HG03095 (cell line): ENCODE measurements around the gene ADO.

ENCODE experiments used
- ATAC-seq: cut with Tn5 transposase; IDR thresholded peaks from one replicate; pipeline ENCODE4 v1.9.1; 2021; ENCODE audit warnings: moderate library complexity; ENCODE audit not compliant: unreplicated experiment

ADO gene

DNA sequence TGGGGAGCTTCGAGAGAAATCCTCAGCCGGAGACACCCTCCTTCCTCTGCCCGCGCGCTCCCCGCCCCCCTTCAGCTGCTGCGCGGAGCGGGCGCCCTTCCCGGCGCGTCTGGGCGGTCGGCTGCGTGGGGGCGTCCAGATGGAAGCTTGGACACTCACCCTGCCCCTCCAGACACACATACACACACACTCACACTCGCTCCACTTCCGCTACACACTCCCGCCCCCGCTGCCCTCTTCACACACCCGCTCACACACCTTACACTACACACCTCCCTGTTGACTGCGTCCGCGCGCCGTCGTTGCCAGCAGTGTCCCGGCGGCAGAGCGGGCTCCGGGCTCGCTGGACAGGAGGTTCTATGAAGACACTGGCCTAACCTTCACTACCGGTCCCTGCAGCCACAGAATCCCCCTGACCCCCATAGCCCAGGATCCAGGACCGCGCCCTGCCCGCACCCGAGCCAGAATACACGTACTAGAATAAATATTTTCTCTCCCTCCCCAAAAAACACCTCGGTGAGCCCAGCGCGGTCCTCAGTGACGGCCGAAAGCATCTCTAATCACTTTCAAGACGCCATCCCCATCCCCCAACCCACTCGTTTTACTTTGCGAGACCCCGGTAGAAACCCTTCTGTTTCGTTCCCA is 12.7 kb downstream of the ADO start:
- ATAC-seq, result peak; percentile 0

DNA sequence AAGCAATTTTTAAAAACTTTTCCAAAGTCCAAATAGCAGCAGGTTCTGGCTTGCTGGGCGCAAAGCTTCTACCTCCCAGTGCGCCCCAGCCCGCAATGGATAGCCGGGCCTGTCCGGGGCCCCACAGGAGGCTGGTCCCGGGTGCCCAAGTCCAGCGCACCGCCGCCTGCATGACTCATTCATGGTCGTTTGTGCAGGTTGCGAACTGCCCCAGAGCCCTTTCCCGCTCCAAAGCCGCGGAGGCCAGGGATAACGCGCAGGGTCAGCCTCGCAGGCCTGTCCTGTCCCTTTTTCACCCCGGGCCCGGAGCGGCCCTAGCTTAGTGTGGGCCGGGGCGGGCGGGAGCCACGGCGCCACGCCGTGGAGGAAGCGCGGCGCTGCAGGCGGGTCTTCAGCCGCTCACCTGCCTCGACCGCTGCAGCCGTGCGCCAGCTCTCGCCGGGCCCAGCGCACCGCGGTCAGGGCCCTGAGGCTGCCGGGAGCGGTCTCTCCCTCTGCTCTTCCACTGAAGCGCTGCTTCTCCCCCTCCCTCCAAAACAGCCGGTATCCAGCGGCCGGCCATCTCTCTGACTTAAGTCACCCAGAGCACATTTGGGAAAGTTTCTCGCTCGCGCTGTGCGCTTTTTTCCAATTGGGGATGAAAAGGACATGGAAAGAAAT is 13.4 kb downstream of the ADO start:
- ATAC-seq, result peak; percentile 34

DNA sequence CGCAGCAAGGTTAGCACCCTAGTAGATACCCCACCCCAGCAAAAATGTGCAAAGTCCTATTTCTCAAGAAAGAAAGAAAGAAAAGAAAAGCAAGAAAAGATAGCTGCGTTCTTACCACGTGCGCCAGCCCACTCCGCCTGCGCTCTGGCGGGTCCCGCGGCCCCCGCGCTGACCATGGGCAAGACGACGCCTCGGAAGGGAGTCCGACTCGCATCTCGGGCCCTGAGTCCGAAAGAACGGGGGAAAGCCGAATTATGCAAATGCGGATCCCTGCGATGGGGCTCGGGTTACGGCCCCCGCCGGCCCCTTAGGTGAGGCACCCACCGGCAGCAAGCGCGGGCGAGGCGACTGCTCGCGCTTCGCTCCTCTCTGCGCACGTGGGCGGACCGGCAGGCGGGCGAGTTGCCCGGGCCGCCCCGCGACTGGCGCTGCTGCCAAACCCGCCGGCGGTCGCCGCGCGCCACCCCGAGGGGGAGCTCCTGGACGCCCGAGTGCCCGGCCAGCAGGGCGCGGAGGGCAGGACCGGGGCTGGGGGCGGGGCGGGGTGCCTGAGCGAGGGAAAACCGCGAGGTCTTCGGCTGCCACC is 14.0 kb downstream of the ADO start:
- no peak for ATAC-seq

- ATAC-seq, result no peak
These were observed 14.8 kb downstream of the ADO start for GRCh38 chr10:62819141-62819920.

GRCh38 chr10:62820586-62820985 is 16.1 kb downstream of the ADO start:
- ATAC-seq, result no peak

DNA sequence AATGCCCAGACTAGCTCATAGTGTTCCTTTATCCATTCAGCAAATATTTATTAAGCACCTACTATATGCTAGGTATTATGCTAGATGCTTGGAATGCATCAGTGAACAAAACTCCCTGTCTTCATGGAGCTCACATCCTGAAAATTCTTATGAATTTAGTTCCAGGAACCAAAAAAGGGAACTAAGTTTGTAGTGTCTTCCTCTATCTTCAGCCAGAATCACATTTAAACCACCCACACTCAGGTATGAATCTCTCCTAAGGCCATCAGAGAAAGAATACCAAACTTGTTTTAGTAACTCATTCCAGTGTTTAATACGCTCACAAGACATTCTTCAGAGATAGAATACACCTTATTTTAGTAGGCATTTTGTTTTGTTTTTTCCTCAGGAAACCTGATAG is 21.8 kb downstream of the ADO start:
- ATAC-seq, result no peak

DNA sequence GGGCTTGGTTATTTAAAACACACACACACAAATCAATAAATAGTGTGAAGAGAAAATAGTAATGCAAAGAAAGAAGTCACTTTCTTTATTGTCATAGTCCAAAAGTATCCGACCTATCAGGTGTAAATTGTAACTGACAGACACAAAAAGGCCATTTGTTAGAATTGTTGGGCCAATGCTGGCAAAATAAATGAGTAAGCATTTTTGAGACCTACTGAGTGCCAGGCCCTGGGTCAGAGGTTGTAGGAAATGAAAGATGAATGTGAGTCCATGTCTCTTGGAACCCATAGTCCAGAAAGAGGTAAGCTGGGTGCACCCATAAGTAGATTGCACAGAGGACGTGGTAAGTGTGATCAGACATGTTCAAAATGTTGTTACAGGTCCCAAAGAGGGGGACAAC is 25.1 kb downstream of the ADO start:
- ATAC-seq, result no peak

- ATAC-seq, result no peak
These were observed 26.2 kb downstream of the ADO start for GRCh38 chr10:62830679-62831078.

DNA sequence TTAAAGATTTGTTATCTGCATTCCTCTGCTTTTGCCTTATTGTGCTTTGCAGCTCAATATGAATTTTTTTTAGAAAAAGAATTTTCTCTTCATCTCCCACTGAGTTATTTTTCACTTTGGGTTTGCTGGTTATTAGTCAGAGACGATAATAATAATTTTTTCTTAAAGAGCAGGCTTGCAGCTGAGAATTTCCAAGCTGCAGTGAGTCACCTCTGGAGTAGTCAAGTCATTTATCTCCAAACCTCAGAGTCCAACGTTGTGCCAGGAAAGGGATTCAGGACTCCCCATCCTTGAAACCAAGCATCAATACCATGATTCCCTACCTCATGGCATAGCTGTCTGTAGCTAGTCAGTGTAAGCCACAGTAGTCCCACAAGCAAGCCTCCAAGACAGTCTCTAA is 26.8 kb downstream of the ADO start:
- no peak for ATAC-seq

- ATAC-seq, result no peak
These were observed 35.1 kb downstream of the ADO start for GRCh38 chr10:62839590-62839989.

DNA sequence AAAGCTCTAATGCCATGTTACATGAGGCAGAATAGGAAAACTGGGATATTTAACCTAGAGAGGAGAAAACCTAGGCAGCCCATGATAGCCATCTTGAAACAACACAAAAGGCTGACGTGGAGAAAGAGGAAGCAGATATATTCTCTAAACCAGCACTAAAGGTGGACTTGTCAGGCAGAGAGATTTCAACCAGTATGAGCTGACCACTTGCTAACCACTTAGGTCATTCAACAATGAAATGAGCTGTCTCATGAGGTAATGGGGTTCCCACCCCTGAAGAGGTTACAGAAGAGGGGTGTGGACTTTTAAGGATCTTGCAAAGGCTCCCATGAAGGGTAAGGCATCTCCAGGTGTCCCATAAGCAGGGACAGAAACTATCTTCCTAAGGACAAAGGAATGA is 38.5 kb downstream of the ADO start:
- no peak for ATAC-seq

GRCh38 chr10:62843600-62843999 is 39.1 kb downstream of the ADO start:
- ATAC-seq, result no peak

GRCh38 chr10:62844280-62845011 is 39.9 kb downstream of the ADO start:
- ATAC-seq, result no peak

GRCh38 chr10:62847433-62847832 is 42.9 kb downstream of the ADO start:
- no peak for ATAC-seq

GRCh38 chr10:62850646-62851045 is 46.1 kb downstream of the ADO start:
- peak; percentile 27 for ATAC-seq

DNA sequence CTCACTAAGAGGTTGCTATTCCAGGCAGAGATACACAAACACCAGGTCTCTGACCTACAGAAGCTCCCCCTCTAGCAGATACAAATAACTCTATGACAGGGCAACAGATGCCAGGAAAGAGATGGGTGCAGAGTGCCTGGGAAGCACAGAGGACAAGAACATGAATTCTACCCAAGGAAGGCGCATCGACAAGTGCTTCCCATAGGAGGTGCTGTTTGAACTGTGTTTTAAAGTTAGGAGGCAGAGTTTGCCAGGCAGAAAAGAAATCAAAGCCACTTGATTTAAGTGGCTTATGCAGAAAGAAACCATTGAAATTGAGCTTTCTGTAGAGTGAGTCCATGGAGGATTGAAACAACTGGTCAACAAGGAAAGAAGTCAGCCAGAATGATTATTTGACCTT is 46.9 kb downstream of the ADO start:
- ATAC-seq, result no peak

DNA sequence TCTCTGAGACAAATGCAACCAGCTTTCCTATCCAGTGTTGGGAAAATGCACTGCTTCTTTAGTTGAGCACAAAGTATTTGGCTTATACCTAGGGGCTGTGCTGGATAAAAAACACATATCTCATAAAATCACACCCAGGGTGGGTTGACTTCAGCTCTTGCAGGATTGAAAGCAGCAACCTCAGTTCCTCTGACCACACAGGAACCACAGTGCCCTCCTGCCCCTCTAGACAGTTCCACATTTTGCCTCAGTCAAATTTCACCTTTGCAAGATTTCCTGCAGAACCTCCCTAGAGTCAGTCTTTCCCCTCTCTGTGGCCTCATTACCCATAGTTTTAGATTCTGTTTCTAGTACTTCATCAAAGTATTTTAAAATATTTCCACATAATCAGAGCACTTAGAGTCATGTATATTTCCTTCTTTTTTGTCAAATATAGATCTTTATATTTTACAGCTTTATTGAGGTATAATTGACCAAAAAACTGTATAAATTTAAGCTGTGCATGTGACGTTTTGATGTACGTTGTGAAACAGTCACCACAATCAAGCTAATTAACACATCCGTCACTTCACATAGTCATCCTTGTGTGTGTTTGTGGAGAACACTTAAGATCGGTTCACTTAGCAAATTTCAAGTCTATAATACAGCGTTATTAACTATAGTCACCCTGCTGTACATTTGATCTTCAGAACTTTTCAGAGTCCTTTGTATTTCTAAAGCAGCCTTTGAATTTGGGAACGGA is 48.6 kb downstream of the ADO start:
- ATAC-seq, result peak; percentile 61

DNA sequence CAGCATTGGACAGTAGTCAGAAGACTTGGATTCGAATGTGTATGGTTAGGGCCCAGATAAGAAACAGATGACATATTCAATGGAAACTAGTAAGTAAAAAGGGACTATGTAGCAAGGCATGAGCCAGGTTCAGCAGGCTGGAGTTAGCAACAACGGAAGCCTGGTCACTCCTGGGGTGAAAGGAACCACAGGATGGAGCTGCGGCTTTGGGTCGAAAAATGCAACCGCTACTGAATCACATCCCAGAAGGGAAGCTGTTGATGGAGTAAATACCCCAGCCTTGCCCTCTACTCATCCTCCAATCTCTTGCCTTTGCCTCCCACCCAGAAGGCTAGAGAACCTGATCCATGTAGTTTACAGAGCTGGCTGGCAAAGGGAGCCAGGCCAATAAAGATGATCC is 49.2 kb downstream of the ADO start:
- no peak for ATAC-seq

DNA sequence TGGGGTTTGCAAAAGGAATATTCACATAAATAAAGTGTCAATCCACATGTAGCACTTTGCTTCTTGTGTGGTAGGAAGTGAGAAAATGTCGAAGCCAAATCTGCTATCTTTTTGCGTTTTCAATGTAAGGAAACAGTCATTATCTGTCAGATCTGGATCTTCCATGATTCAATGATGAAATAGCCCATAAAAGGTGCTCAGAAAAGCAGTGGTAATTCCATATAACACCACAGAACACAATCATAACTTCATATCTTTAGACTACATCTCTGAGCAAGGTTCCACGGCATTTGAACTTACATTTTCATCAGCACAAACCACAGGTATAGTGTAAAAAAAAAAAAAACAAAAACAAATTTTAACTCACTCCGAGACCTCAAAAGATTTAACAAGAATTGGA is 51.5 kb downstream of the ADO start:
- no peak for ATAC-seq
